ENCODE data around the gene TMEM178B.
A peak's percentile ranks its signal among the peaks of the same experiment; 100 is the strongest.
"Not testable (repeated sequence)": the region's sequence is repeated elsewhere in the genome, so short reads cannot be mapped to it uniquely, and the experiment has no call there.

The TMEM178B gene

GRCh38 chr7:141057788-141058187, 16.1 kb upstream of the TMEM178B start:
- H3K4me3 ChIP-seq (replicated peaks; ENCODE audit: low read depth, low read length): no peak overlapping the region
- DNase-seq (ENCODE audit: extremely low read depth, low read depth): no peak
- TF ChIP-seq CTCF (IDR thresholded peaks at IDR 0.05; ENCODE audit: low read depth, low read length, missing control alignments): no peak

GRCh38 chr7:141067856-141068255, 6.0 kb upstream of the TMEM178B start:
- not testable (repeated sequence) for DNase-seq (ENCODE audit: extremely low read depth, low read depth); H3K4me3 ChIP-seq (replicated peaks; ENCODE audit: low read depth, low read length)

- no peak for TF ChIP-seq CTCF (IDR thresholded peaks at IDR 0.05; ENCODE audit: low read depth, low read length, missing control alignments)
- H3K4me3 ChIP-seq (replicated peaks; ENCODE audit: low read depth, low read length): no peak overlapping the region
- no peak for DNase-seq (ENCODE audit: extremely low read depth, low read depth)
Observed at GRCh38 chr7:141071260-141071854, 2.5 kb upstream of the TMEM178B start.

GRCh38 chr7:141071855-141072547, 1.9 kb upstream of the TMEM178B start:
- peak; percentile 10 for DNase-seq (ENCODE audit: extremely low read depth, low read depth)
- H3K4me3 ChIP-seq (replicated peaks; ENCODE audit: low read depth, low read length): peak overlapping the region; percentile 19; the same call in 1 of the 2 replicates
- TF ChIP-seq CTCF (IDR thresholded peaks at IDR 0.05; ENCODE audit: low read depth, low read length, missing control alignments): no peak

GRCh38 chr7:141072548-141073172, 1.2 kb upstream of the TMEM178B start:
- DNase-seq (ENCODE audit: extremely low read depth, low read depth): no peak
- H3K4me3 ChIP-seq (replicated peaks; ENCODE audit: low read depth, low read length): peak overlapping the region; percentile 19
- no peak for TF ChIP-seq CTCF (IDR thresholded peaks at IDR 0.05; ENCODE audit: low read depth, low read length, missing control alignments)

GRCh38 chr7:141073173-141073640, 657 bp upstream of the TMEM178B start:
- H3K4me3 ChIP-seq (replicated peaks; ENCODE audit: low read depth, low read length): peak overlapping the region; percentile 19; the same call in 1 of the 2 replicates
- DNase-seq (ENCODE audit: extremely low read depth, low read depth): no peak

More at GRCh38 chr7:141073173-141073640, 657 bp upstream of the TMEM178B start:
- TF ChIP-seq CTCF (IDR thresholded peaks at IDR 0.05; ENCODE audit: low read depth, low read length, missing control alignments): no peak

All from HFF-Myc (cell line).